Thymus (tissue), 11 donors: ENCODE results near the gene SERPINI1. TPM values are rescaled to one million over a fixed set of nuclear protein-coding genes. Genes with fewer than 3 reads are reported as not detected.

ENCODE experiments used
- DNase-seq, 9 donors: peaks; one replicate each; pipeline ENCODE4 v3.0.0-alpha.2; 2013; ENCODE audit warnings: low spot score in 9 of 9, low read depth in 6 of 9, missing footprints in 1 of 9
- H3K27ac ChIP-seq, 2 donors: one replicate each; pipeline ENCODE4 v1.5.1; 2013; ENCODE audit warnings: control low read depth in 1 of 2, low read depth in 1 of 2, low read length in 1 of 2, mild to moderate bottlenecking in 1 of 2, moderate library complexity in 1 of 2
- H3K27me3 ChIP-seq, 2 donors: one replicate each; pipeline ENCODE4 v1.5.1; 2013; ENCODE audit warnings: low read length in 1 of 2; ENCODE audit not compliant: control insufficient read depth in 2 of 2, insufficient read depth in 1 of 2
- H3K36me3 ChIP-seq, 2 donors: one replicate each; pipeline ENCODE4 v1.5.1; 2013; ENCODE audit warnings: low read length in 1 of 2, mild to moderate bottlenecking in 1 of 2, moderate library complexity in 1 of 2; ENCODE audit not compliant: control insufficient read depth in 2 of 2, insufficient read depth in 2 of 2
- H3K4me1 ChIP-seq, 2 donors: one replicate each; pipeline ENCODE4 v1.5.1; 2013; ENCODE audit warnings: low read length in 2 of 2; ENCODE audit not compliant: control insufficient read depth in 2 of 2, insufficient read depth in 2 of 2
- H3K4me3 ChIP-seq, 2 donors: one replicate each; pipeline ENCODE4 v1.5.1; 2013; ENCODE audit warnings: low read length in 2 of 2, control low read depth in 1 of 2, mild to moderate bottlenecking in 1 of 2
- H3K9me3 ChIP-seq, 2 donors: one replicate each; pipeline ENCODE4 v1.5.1; 2013; ENCODE audit warnings: low read length in 1 of 2, mild to moderate bottlenecking in 1 of 2; ENCODE audit not compliant: control insufficient read depth in 2 of 2, insufficient read depth in 1 of 2
- WGBS: extraction: QIAGEN DNeasy Blood & Tissue Kit; methylation state at CpG from one replicate; pipeline ENCODE4 v1.1.7; 2013; 5-methylcytosine and 5-hydroxymethylcytosine counted together
- polyA plus RNA-seq: library from polyadenylated mRNA; stranded (reverse); fragments of 200-250 nt; gene quantifications from one replicate; pipeline ENCODE4 v1.2.3, GENCODE V29; 2013
- total RNA-seq: library from RNA; stranded (reverse); fragments of 120-200 nt; gene quantifications from one replicate; pipeline ENCODE4 v1.2.4, GENCODE V29; 2013
- donor health status: healthy.

Gene SERPINI1
- total and polyA plus RNA-seq, 2 donors, result 8.5 to 11.7 TPM

DNA sequence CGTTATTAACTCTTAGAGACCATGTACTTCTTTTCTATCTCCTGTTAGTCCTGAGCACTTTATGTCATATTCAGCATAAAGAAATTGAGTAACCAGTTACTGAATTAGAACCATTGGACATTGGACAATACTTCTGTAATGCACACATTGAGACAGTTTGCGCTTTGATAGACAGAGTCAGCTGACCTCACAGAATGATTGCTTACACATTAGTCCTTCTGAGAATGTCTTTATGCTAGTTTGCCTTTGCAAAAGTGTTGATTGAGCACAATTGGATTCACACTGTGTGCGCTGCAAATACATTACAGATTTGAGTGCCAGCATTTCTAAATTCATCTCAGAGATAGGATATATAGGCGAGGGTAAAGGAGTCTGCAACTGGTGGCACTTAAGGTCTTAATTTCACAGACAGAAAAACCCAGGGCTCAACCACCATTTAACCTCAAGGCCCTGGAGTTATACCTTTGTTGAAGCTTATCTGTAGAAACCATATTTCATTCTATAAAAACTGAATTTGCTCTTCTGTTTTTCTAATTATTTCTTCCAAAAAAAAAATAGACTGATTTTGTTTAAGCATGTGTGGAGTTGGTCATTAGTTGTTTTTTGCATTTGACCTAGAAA, 3.8 kb downstream of the SERPINI1 start:
- H3K9me3 ChIP-seq, result no peaks in the 10 kb centered on the region
- no peak overlapping the region for H3K27ac ChIP-seq
- peaks cover 0 to 3% of the 10 kb centered on the region in 2 donors for H3K4me1 ChIP-seq
- 99% methylated on average over 4 of the region's 4 CpGs for WGBS
- no peaks in the 10 kb centered on the region for H3K27me3 ChIP-seq
- no peak overlapping the region for H3K4me3 ChIP-seq
- H3K36me3 ChIP-seq, result peaks cover 0 to 3% of the 10 kb centered on the region in 2 donors
- DNase-seq, result no peak

DNA sequence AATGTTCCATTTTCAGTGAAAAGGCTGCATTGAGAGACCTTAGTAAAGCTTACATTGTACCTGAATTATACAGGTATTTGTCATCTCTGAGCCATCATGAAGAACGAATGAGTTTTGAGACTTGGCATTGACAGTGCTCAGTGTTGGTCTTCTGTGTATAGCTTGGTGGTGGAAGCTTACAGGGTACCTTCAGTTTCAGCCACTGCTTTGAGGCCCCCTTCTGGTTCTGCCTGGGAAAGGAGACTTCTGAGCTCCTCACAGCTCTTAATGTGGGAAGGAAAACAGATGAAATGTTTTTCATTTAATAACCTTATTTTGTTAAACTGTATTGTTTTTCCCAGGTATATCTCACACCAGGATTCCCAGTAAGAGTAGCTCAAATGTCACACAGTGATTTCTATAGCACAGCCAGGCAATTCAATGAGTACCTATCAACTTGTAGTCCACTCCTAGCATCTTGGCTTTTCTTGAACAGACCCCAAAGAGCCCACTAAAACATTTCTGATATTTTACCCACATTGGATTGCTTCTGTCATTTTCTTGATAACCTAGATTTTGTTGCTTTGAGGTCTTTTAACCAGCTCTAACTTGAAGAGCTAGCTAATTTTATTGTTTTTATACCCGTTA, 5.6 kb downstream of the SERPINI1 start:
- DNase-seq, result peak in 7 of 9 donors; percentile 15 to 70 (median 29)
- 61% methylated on average over 2 of the region's 2 CpGs for WGBS
- H3K4me3 ChIP-seq, result no peak overlapping the region
- H3K36me3 ChIP-seq, result peaks cover 0 to 3% of the 10 kb centered on the region in 2 donors
- H3K27me3 ChIP-seq, result no peaks in the 10 kb centered on the region
- H3K9me3 ChIP-seq, result no peaks in the 10 kb centered on the region
- no peak overlapping the region for H3K27ac ChIP-seq
- peaks cover 0 to 3% of the 10 kb centered on the region in 2 donors for H3K4me1 ChIP-seq

DNA sequence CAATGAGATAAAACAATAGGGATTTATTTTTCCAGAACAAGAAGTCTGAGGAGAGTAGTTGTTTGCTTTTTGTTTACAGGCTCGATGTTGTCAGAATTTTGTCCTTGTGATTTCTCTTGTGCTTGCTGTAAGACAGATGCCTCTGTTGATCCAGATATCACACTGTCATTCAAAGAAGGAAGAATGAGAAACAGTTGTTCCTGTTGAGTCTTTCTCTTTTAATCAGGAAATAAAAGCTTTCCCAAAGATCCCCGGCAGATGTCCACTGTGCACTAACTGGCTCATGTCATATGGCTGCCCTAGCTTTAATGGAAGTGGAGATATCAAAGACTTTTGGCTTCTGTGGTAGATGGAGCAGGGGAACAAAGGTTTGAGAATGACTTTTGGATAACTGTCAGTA, 6.8 kb downstream of the SERPINI1 start:
- Histone ChIP-seq H3K9me3 (no peaks in the 10 kb centered on the region), H3K36me3 (peaks cover 0 to 3% of the 10 kb centered on the region in 2 donors), H3K4me3 (no peak overlapping the region), H3K4me1 (no peaks in the 10 kb centered on the region), H3K27me3 (no peaks in the 10 kb centered on the region), H3K27ac (no peak overlapping the region)
- no peak for DNase-seq
- 95% methylated on average over 2 of the region's 2 CpGs for WGBS

DNA sequence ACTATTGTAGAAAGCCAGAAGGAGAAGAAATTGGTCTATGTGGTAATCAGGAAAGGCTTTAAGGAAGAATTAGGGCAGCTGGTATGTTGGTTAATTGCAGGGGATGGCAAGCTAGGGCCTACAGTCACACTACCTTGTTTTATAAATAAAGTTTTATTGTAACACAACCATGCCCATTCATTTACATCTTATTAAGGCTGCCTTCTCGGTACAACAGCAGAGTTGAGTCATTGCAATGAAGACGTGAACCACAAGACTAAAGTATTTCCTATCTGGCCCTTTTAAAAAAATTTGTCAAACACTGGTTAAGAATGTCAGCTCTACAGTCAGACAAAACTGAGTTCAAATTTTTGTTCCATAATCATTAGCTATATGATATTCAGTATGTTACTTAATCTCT, 8.3 kb downstream of the SERPINI1 start:
- no peaks in the 10 kb centered on the region for H3K9me3 ChIP-seq
- DNase-seq, result no peak
- no peaks in the 10 kb centered on the region for H3K27me3 ChIP-seq
- no peak overlapping the region for H3K4me3 ChIP-seq
- no peaks in the 10 kb centered on the region for H3K4me1 ChIP-seq
- WGBS, result 98% methylated on average over 2 of the region's 2 CpGs
- H3K27ac ChIP-seq, result no peak overlapping the region
- H3K36me3 ChIP-seq, result peaks cover 0 to 3% of the 10 kb centered on the region in 2 donors

DNA sequence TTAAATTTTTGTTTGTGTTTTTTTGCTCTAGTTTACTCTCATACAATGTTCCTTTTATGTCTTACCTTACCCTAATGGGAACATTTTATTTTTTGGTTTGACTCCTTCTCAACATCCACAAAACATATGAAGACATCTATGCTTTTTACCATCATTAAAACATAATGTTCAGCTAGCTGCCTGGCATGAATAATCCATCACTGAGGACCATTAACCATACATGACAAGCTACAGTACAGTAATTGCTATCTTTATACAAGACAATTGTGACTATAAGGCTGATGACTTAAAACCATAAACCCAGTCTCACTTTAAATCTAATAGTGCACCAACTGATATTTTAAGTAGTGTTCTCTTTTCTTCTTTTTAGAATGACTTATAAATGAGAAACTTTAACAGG, 13.7 kb downstream of the SERPINI1 start:
- Histone ChIP-seq H3K4me1 (no peaks in the 10 kb centered on the region), H3K36me3 (no peaks in the 10 kb centered on the region), H3K4me3 (no peak overlapping the region), H3K9me3 (no peaks in the 10 kb centered on the region), H3K27ac (no peak overlapping the region), H3K27me3 (no peaks in the 10 kb centered on the region)
- DNase-seq, result no peak

DNA sequence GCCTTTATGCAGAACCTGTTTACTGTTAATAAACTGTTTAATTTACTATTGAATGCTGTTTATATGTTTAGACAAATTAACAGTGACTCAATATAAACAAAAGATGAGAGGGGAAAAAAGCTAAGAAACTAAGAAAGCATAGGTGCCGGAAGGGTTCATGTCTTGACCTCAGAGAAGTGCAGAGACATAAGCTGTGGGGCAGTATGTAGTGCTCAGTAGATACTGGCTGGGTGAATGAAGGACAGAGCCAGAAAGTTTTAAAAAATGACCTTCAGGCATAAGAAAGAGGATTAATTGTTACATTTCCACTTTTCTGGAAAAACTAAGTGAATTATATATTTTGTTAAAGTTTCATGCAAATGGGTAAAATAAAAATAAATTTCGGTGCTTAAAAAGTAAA, 14.2 kb downstream of the SERPINI1 start:
- Histone ChIP-seq H3K36me3 (no peaks in the 10 kb centered on the region), H3K27me3 (no peaks in the 10 kb centered on the region), H3K4me1 (no peaks in the 10 kb centered on the region), H3K4me3 (no peak overlapping the region), H3K9me3 (no peaks in the 10 kb centered on the region), H3K27ac (no peak overlapping the region)
- DNase-seq, result no peak
- WGBS, result 98% methylated on average over 2 of the region's 2 CpGs

DNA sequence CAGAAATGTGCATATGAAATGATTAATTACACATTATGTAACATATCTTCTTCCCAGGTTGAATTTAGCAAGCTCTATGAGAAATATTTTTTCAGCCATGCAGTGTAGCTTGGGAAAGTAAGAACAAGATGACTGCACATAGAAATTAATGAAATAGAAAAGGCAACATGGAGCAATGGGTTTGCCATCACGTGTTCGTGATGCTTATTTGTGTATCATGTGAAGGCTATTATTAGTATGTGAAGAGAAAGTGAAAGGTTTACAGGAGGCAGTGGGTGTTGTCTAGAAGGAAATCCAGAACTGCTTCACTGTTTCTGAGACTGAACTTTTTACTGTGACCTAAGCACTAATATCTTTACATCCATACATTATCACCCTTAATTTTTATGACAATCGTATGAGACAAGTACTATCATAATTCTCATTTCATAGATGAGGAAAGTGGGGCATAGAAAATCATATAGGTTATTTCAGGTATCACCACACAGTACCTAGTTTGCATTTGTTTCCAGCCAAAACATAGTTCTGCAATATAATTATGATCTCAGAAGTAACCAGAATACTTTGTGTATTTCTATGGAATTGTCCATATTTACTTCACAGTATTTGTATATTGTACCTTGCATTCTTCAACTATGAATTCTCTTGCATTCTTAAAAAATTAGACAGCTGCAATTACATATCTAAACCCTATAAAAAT, 14.9 kb downstream of the SERPINI1 start:
- peak in 1 of 9 donors; percentile 20 for DNase-seq
- WGBS, result 33% methylated on average over 3 of the region's 3 CpGs
- no peak overlapping the region for H3K4me3 ChIP-seq
- H3K4me1 ChIP-seq, result no peaks in the 10 kb centered on the region
- H3K9me3 ChIP-seq, result no peaks in the 10 kb centered on the region
- H3K36me3 ChIP-seq, result no peaks in the 10 kb centered on the region
- H3K27ac ChIP-seq, result peak overlapping the region in 1 of 2 donors; percentile 4
- H3K27me3 ChIP-seq, result no peaks in the 10 kb centered on the region

DNA sequence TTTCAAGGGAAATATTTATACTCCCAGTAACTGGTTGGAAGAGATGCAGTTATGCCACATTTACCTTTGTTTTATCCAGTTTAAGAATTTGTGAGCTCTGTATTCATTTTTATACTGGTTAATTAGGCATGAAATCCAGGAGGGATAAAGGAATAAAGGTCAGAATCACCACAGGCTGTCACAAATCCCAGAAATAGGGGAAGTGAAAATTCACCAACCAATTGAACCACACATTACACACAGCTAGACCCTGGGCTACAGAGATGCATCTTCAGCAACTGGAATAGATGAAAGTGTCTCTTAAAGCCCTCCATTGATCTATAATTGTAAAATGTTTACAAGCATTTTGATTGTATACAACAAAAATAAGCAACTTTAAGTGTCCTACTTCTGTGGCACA, 18.5 kb downstream of the SERPINI1 start:
- no peak overlapping the region for H3K4me3 ChIP-seq
- no peaks in the 10 kb centered on the region for H3K4me1 ChIP-seq
- H3K36me3 ChIP-seq, result no peaks in the 10 kb centered on the region
- H3K9me3 ChIP-seq, result no peaks in the 10 kb centered on the region
- no peak for DNase-seq
- no peaks in the 10 kb centered on the region for H3K27me3 ChIP-seq
- H3K27ac ChIP-seq, result no peak overlapping the region

DNA sequence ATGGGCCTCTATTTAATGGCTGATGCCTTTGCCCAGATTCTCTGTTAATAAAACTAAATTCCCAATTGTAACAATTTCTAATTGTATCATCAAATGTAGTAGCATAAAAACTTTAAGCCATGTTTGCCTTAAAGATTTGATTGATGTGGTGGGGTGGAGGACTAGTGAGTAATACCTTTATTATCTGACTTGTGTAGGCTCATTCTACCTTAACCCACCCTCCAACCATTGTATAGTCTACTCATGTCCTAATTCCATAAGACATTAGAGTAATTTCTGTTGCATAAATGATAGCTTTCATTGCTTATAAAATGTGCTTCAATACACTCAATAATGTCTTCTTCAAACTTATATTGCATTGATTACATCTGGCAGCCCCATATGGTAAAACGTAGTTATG, 25.8 kb downstream of the SERPINI1 start:
- no peaks in the 10 kb centered on the region for H3K4me1 ChIP-seq
- 93% methylated on average over 1 of the region's 1 CpG for WGBS

More for the DNA sequence above, 25.8 kb downstream of the SERPINI1 start:
- Histone ChIP-seq H3K36me3 (no peaks in the 10 kb centered on the region), H3K9me3 (peaks cover 0 to 5% of the 10 kb centered on the region in 2 donors), H3K27me3 (no peaks in the 10 kb centered on the region), H3K27ac (no peak overlapping the region), H3K4me3 (no peak overlapping the region)
- DNase-seq, result no peak
